GM12878 (cell line): Measurements from ENCODE around the gene PIGBOS1. TPM values are rescaled to one million over a fixed set of nuclear protein-coding genes. Genes with fewer than 3 reads are reported as not detected.

Source experiments
- ATAC-seq: fragments of 200-7000 bp; cut with Tn5 transposase; 3 replicates; pipeline ENCODE4 v1.9.1; 2020; ENCODE audit warnings: mild to moderate bottlenecking, moderate library complexity
- BruUV-seq: library from RNA; stranded (reverse); fragments of 400-500 nt; replicated peaks from 2 replicates; lab custom pipeline; 2021; lab: Mats Ljungman, UMichigan
- CTCF ChIA-PET: fragments of 300-600 bp; sonication (Branson Sonifier 250); formaldehyde crosslinking; extraction: SDS; loops from one replicate; lab custom pipeline; 2021; ENCODE audit warnings: inconsistent platforms; lab: Yijun Ruan, JAX
- POLR2A ChIA-PET: fragments of 350-600 bp; formaldehyde crosslinking; extraction: SDS; loops from one replicate; lab custom pipeline; 2021; ENCODE audit warnings: inconsistent platforms; lab: Charles Lee
- RAD21 ChIA-PET: fragments of 300-600 bp; sonication (Branson Sonifier 250); formaldehyde crosslinking; loops from one replicate; lab custom pipeline; 2023; ENCODE audit warnings: antibody characterized with exemption; ENCODE audit not compliant: unreplicated experiment; lab: Charles Lee
- SMC1A ChIA-PET: fragments of 300-600 bp; sonication (Branson Sonifier 250); formaldehyde crosslinking; loops from one replicate; lab custom pipeline; 2023; ENCODE audit not compliant: unreplicated experiment, uncharacterized antibody; lab: Charles Lee
- DNase-seq: peaks from one replicate; pipeline ENCODE4 v3.0.0-alpha.2; 2011; ENCODE audit warnings: low read depth, low spot score
- FAIRE-seq: peaks from 3 replicates; lab custom pipeline; 2011; peaks lifted over from hg19 to GRCh38; lab: Jason Lieb, UNC
- H2AFZ ChIP-seq: 2 replicates; pipeline ENCODE4 v1.6.0; 2011; ENCODE audit warnings: low read depth, low read length, control low read depth; ENCODE audit not compliant: control insufficient read depth
- H3K27ac ChIP-seq: 2 replicates; pipeline ENCODE4 v1.5.1; 2011; ENCODE audit warnings: control low read depth; ENCODE audit not compliant: control insufficient read depth, insufficient read depth
- H3K27me3 ChIP-seq, 2 experiments: replicated peaks in 1 of 2; 2 replicates each; pipeline versions ENCODE4 v1.6.0 to v1.6.1; 2011; ENCODE audit warnings: low read length in 1 of 2; ENCODE audit not compliant: control insufficient read depth in 2 of 2, insufficient read depth in 2 of 2
- H3K36me3 ChIP-seq, 2 experiments: 2 replicates each; pipeline ENCODE4 v1.5.1; 2011; ENCODE audit warnings: low read length in 1 of 2; ENCODE audit not compliant: control insufficient read depth in 2 of 2, insufficient read depth in 2 of 2
- H3K4me1 ChIP-seq: 2 replicates; pipeline ENCODE4 v1.6.1; 2011; ENCODE audit warnings: mild to moderate bottlenecking, low read length, moderate library complexity, mixed read lengths; ENCODE audit not compliant: control insufficient read depth, insufficient read depth
- H3K4me2 ChIP-seq: 2 replicates; pipeline ENCODE4 v1.6.0; 2011; ENCODE audit warnings: control low read depth; ENCODE audit not compliant: control insufficient read depth, insufficient read depth
- H3K4me3 ChIP-seq: fragments of 200-600 bp; sonication (generic); 2 replicates; pipeline ENCODE4 v1.5.1; 2016
- H3K79me2 ChIP-seq: 2 replicates; pipeline ENCODE4 v1.6.0; 2011; ENCODE audit warnings: low read length; ENCODE audit not compliant: control insufficient read depth, insufficient read depth
- H3K9ac ChIP-seq: 2 replicates; pipeline ENCODE4 v1.8.0; 2011; ENCODE audit warnings: low read length, control low read depth, mixed read lengths; ENCODE audit not compliant: control insufficient read depth, insufficient read depth
- H3K9me3 ChIP-seq: replicated peaks from 3 replicates; pipeline ENCODE4 v1.5.1; 2011; ENCODE audit warnings: mild to moderate bottlenecking, low read length; ENCODE audit not compliant: control insufficient read depth, insufficient read depth
- H4K20me1 ChIP-seq: 2 replicates; pipeline ENCODE4 v1.6.0; 2011; ENCODE audit not compliant: control insufficient read depth, insufficient read depth
- CBX3 ChIP-seq: fragments of 200-600 bp; sonication (generic); IDR thresholded peaks from 2 replicates; pipeline ENCODE4 v1.6.1; 2016; ENCODE audit warnings: low read depth, borderline replicate concordance
- TAF1 ChIP-seq: IDR thresholded peaks from 2 replicates; pipeline ENCODE4 v1.6.1; 2011; ENCODE audit warnings: mild to moderate bottlenecking, low read depth, low read length, borderline replicate concordance
- ZBTB11 ChIP-seq: fragments of 450-650 bp; formaldehyde crosslinking; IDR thresholded peaks from 2 replicates; pipeline ENCODE4 v1.5.0; 2022; ENCODE audit warnings: mild to moderate bottlenecking, missing genetic modification characterization
- WGBS: methylation state at CpG from one replicate; pipeline ENCODE4 v1.1.6; 2016; ENCODE audit warnings: low lambda C conversion rate; ENCODE audit not compliant: insufficient replicate concordance, insufficient coverage; ENCODE audit errors: missing lambda C conversion rate; 5-methylcytosine and 5-hydroxymethylcytosine counted together
- in situ Hi-C: fragments of 300-500 bp; cut with MboI; formaldehyde crosslinking; loops from 9 replicates; pipeline ENCODE4 v1.14.3; 2018; ENCODE audit warnings: mixed read lengths
- intact Hi-C: fragments of 100-400 bp; cut with micrococcal nuclease; formaldehyde crosslinking; loops from one replicate; pipeline ENCODE4 v1.14.2; 2022; ENCODE audit not compliant: unreplicated experiment
- polyA plus RNA-seq, 11 experiments: library from polyadenylated mRNA; depleted of rRNA in 4 of 11; unstranded in 6 of 11; stranded (reverse) in 5 of 11; fragments of >200 nt; fragmentation: Nextera tagmentation in 4 of 11; fragmentation: Illumina TruSeq in 1 of 11; extraction: Ambion mirVana in 4 of 11; extraction: Trizol in 1 of 11; gene quantifications; 1 replicate in 1 of 11; 2 replicates in 10 of 11; pipeline versions ENCODE4 v1.2.1 to v1.2.3, GENCODE V29; 2011 to 2016; ENCODE audit warnings: inconsistent platforms in 2 of 11, missing spikeins in 2 of 11, low read depth in 1 of 11
- total RNA-seq, 4 experiments: library from RNA; depleted of rRNA in 3 of 4; stranded (reverse); fragments of >200 nt in 3 of 4; fragmentation: Illumina TruSeq in 1 of 4; extraction: Trizol in 1 of 4; gene quantifications; 2 replicates each; pipeline versions ENCODE4 v1.2.1 to v1.2.3, GENCODE V29; 2013 to 2021

The PIGBOS1 gene
- total and polyA plus RNA-seq, 10 of the 15 experiments (the other 5 are each of a cell fraction or from before 2014, with no cell fraction given): 7.1 to 24.7 (median 10.2) TPM

DNA sequence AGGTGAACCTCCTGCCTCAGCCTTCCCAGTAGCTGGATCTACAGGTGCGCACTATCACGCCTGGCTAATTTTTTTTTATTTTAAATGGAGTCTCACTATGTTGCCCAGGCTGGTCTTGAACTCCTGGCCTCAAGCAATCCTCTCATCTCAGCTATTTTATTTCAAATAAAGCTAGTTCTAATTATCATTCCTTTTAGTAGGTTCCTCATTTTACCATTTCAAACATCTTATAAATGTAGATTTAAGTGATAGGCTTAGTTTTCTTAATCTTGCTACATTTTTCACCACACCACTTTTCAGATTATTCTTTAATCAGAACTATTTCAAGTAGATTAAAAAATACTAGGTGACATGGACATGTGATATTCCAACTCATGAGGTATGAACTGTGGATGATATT, 30.4 kb upstream of the PIGBOS1 start:
- SMC1A ChIA-PET: interaction anchor here (0.9 to 1.4 kb wide), 3 partner anchors 10 to 30 kb away, joined by 3 to 6 read pairs (median 3); partner anchors contain the start of genes PIGB and PIGBOS1
- no peak overlapping the region for H2AFZ ChIP-seq
- no peak overlapping the region for H3K4me2 ChIP-seq
- H3K9ac ChIP-seq: no peak overlapping the region
- BruUV-seq: no TSS peak
- CTCF ChIA-PET: interaction anchor here (0.9 to 1.4 kb wide), 3 partner anchors 10 to 59 kb away, joined by 3 read pairs; partner anchors contain the start of gene PIERCE2
- intact Hi-C loops: no loop called here
- no peaks in the 10 kb centered on the region for H3K4me1 ChIP-seq
- no peak for TF ChIP-seq CBX3
- TF ChIP-seq TAF1: no peak
- no peak for TF ChIP-seq ZBTB11 (CRISPR knock-in tag)
- H3K27me3 ChIP-seq: no peaks in the 10 kb centered on the region
- POLR2A ChIA-PET: interaction anchor here (0.6 kb wide), 1 partner anchor 38 kb away, joined by 3 read pairs; no protein-coding TSS in a partner anchor
- H3K79me2 ChIP-seq: no peaks in the 10 kb centered on the region
- H3K9me3 ChIP-seq: no peaks in the 10 kb centered on the region
- H3K4me3 ChIP-seq: no peak overlapping the region
- RAD21 ChIA-PET: no interaction called here
- H4K20me1 ChIP-seq: no peaks in the 10 kb centered on the region
- H3K27ac ChIP-seq: no peak overlapping the region
- WGBS: 96% methylated on average over 2 of the region's 2 CpGs
- no peak for DNase-seq
- ATAC-seq: no peak
- in situ Hi-C loops: no loop called here
- FAIRE-seq: no peak
- peaks cover 0 to 4% of the 10 kb centered on the region in 2 experiments; a peak in 1 of 4 replicates for H3K36me3 ChIP-seq
